Measurements from ENCODE around the gene DHRS2. TPM values are rescaled to one million over a fixed set of nuclear protein-coding genes. Genes with fewer than 3 reads are reported as not detected.
A peak's percentile ranks its signal among the peaks of the same experiment; 100 is the strongest.

Gene DHRS2
- total RNA-seq, 1 donor from 2014 or later = 1.6 TPM

GRCh38 chr14:23692416-23692815 lies 56.3 kb downstream of the DHRS2 start:
- H3K4me3 Mint-ChIP-seq = no peak overlapping the region
- peak overlapping the region; percentile 26 for H3K27ac Mint-ChIP-seq
- no peaks in the 10 kb centered on the region for H3K36me3 Mint-ChIP-seq
- peaks cover 8% of the 10 kb centered on the region for H3K4me1 Mint-ChIP-seq
- peaks cover 13% of the 10 kb centered on the region for H3K9me3 Mint-ChIP-seq
- no peak for TF ChIP-seq CTCF (IDR thresholded peaks at IDR 0.05; ENCODE audit: unreplicated experiment)
- no peaks in the 10 kb centered on the region for H3K27me3 Mint-ChIP-seq (ENCODE audit: low read depth)
- DNase-seq (ENCODE audit: low spot score in 2 of 2, unreplicated experiment in 2 of 2) = no peak

- Mint-ChIP-seq H3K27me3 (ENCODE audit: low read depth) (no peaks in the 10 kb centered on the region), H3K36me3 (no peaks in the 10 kb centered on the region), H3K4me1 (peaks cover 8% of the 10 kb centered on the region), H3K27ac (no peak overlapping the region), H3K4me3 (no peak overlapping the region), H3K9me3 (peaks cover 13% of the 10 kb centered on the region)
- TF ChIP-seq CTCF (IDR thresholded peaks at IDR 0.05; ENCODE audit: unreplicated experiment) = no peak
- DNase-seq (ENCODE audit: low spot score in 2 of 2, unreplicated experiment in 2 of 2) = no peak
Observed at GRCh38 chr14:23693252-23693775, 57.1 kb downstream of the DHRS2 start.

GRCh38 chr14:23694085-23694948 lies 58.2 kb downstream of the DHRS2 start:
- Mint-ChIP-seq H3K36me3 (no peaks in the 10 kb centered on the region), H3K4me1 (peaks cover 11% of the 10 kb centered on the region), H3K27ac (no peak overlapping the region), H3K4me3 (no peak overlapping the region), H3K27me3 (ENCODE audit: low read depth) (no peaks in the 10 kb centered on the region), H3K9me3 (peaks cover 14% of the 10 kb centered on the region)
- no peak for DNase-seq (ENCODE audit: low spot score in 2 of 2, unreplicated experiment in 2 of 2)
- no peak for TF ChIP-seq CTCF (IDR thresholded peaks at IDR 0.05; ENCODE audit: unreplicated experiment)

Other genes starting within 250 kb of the DHRS2 start
- not detected in 3 replicates for gene MYH6, start 228.1 kb upstream of the DHRS2 start, total RNA-seq
- not detected in 3 replicates for gene MYH7, start 200.7 kb upstream of the DHRS2 start, total RNA-seq
- gene NGDN, start 166.7 kb upstream of the DHRS2 start, total RNA-seq = 49.9 to 51.2 TPM (median 51.2 TPM) in 3 replicates
- 9.8 to 14.4 TPM (median 13.7 TPM) in 3 replicates for gene ZFHX2, start 84.6 kb upstream of the DHRS2 start, total RNA-seq
- gene THTPA, start 80.1 kb upstream of the DHRS2 start, total RNA-seq = 13.9 to 17.7 TPM (median 15.2 TPM) in 3 replicates
- gene AP1G2, start 68.6 kb upstream of the DHRS2 start, total RNA-seq = 268 to 271 TPM (median 269 TPM) in 3 replicates
- 6.4 to 7.4 TPM (median 7.3 TPM) in 3 replicates for gene JPH4, start 57.6 kb upstream of the DHRS2 start, total RNA-seq

Measured in mesothelial cell of epicardium (in vitro differentiated cells).